Glutamatergic neuron (in vitro differentiated cells): Measurements from ENCODE around the gene COX19. TPM values are rescaled to one million over a fixed set of nuclear protein-coding genes. Genes with fewer than 3 reads are reported as not detected.

Experiments
- DNase-seq: peaks from one replicate; pipeline ENCODE4 v3.0.0; 2022
- H3K27ac Mint-ChIP-seq: one replicate; pipeline ENCODE4 v1.8.0; 2020; ENCODE audit warnings: mild to moderate bottlenecking, mixed read lengths, inconsistent platforms; ENCODE audit not compliant: unreplicated experiment
- H3K27me3 Mint-ChIP-seq: one replicate; pipeline ENCODE4 v1.8.0; 2020; ENCODE audit warnings: mild to moderate bottlenecking, moderate library complexity, mixed read lengths, inconsistent platforms; ENCODE audit not compliant: unreplicated experiment
- H3K36me3 Mint-ChIP-seq: one replicate; pipeline ENCODE4 v1.8.0; 2020; ENCODE audit warnings: mild to moderate bottlenecking, mixed read lengths, inconsistent platforms; ENCODE audit not compliant: unreplicated experiment
- H3K4me1 Mint-ChIP-seq: one replicate; pipeline ENCODE4 v1.8.0; 2020; ENCODE audit warnings: mild to moderate bottlenecking, low read depth, mixed read lengths, inconsistent platforms; ENCODE audit not compliant: unreplicated experiment
- H3K4me3 Mint-ChIP-seq: one replicate; pipeline ENCODE4 v1.8.0; 2020; ENCODE audit warnings: mild to moderate bottlenecking, mixed read lengths, inconsistent platforms; ENCODE audit not compliant: unreplicated experiment
- H3K9me3 Mint-ChIP-seq: one replicate; pipeline ENCODE4 v1.8.0; 2020; ENCODE audit warnings: mild to moderate bottlenecking, moderate library complexity, mixed read lengths, inconsistent platforms; ENCODE audit not compliant: unreplicated experiment
- CTCF ChIP-seq: fragments of 200-600 bp; sonication (generic); IDR thresholded peaks from one replicate; pipeline ENCODE4 v1.5.0; 2021; ENCODE audit not compliant: partially characterized antibody, unreplicated experiment
- total RNA-seq: library from RNA; stranded (reverse); fragmentation: NEBNext Ultra II Directional; extraction: Animal tissue kit (Norgen Biotek cat#: 25700); gene quantifications from one replicate; pipeline ENCODE4 v1.2.1, GENCODE V29; 2021; ENCODE audit not compliant: unreplicated experiment

The COX19 gene
- total RNA-seq, 1 donor from 2014 or later = 18.4 TPM

- H3K36me3 Mint-ChIP-seq = no peaks in the 10 kb centered on the region
- DNase-seq = no peak
- no peak for TF ChIP-seq CTCF
- no peak overlapping the region for H3K4me3 Mint-ChIP-seq
- peaks cover 9% of the 10 kb centered on the region for H3K27me3 Mint-ChIP-seq
- H3K27ac Mint-ChIP-seq = no peak overlapping the region
- H3K9me3 Mint-ChIP-seq = peaks cover 5% of the 10 kb centered on the region
- H3K4me1 Mint-ChIP-seq = peaks cover 16% of the 10 kb centered on the region
These were observed 24.0 kb upstream of the COX19 start for GRCh38 chr7:999149-999879.

DNA sequence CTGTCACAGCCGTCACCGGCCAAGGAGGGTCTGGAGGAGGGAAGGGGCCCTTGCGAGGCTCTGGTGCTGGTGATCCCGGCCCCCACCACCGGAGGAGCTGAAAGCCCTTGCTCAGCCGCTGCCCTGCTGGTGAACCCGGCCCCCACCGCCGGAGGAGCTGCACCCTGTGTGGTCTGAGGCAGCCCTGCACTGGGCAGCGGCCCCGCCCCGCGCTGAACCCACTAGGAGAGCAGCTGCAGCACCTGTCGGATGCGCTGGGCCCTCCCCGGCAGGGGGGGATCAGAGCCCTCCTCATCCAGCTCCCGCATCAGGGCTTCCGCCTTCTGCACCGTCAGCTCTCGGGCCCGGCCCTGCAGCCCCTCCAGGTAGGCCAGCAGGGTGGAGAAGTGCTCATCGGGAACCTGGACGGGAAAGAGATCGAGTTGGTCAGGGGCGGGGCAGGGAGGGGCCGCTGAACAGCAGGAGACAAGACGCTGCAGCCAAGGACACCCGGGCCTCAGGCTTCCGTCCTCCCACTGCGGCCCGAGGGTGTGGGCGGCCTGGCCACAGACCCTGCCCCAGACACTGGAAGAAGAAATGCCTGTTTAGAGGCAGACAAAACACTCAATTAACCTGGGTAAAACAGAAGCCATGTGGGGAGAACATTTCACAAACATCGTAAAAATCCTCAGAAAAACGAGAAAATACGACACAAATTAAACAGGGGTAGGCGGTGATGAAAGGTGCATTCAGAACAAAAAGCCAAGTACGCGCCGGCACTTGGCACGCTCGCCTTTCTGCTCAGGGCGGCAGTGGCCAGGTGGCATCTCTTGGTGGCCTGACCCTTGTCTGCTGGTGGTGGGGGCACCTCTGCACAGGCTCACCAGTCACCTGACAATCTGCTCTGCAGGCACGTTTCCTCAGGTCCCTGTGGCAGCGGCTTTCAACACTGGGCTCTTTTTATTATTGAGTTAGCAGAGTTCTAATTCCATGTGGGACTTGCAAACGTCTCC lies 22.4 kb upstream of the COX19 start:
- peaks cover 5% of the 10 kb centered on the region for H3K9me3 Mint-ChIP-seq
- peak; percentile 36 for TF ChIP-seq CTCF
- H3K4me1 Mint-ChIP-seq = peaks cover 14% of the 10 kb centered on the region
- peak overlapping the region; percentile 65 for H3K4me3 Mint-ChIP-seq
- H3K27me3 Mint-ChIP-seq = peaks cover 9% of the 10 kb centered on the region
- peak; percentile 56 for DNase-seq
- H3K36me3 Mint-ChIP-seq = no peaks in the 10 kb centered on the region
- H3K27ac Mint-ChIP-seq = peak overlapping the region; percentile 17

GRCh38 chr7:996079-996872 lies 20.9 kb upstream of the COX19 start:
- DNase-seq = peak; percentile 20
- peaks cover 15% of the 10 kb centered on the region for H3K4me1 Mint-ChIP-seq
- H3K27ac Mint-ChIP-seq = no peak overlapping the region
- peaks cover 9% of the 10 kb centered on the region for H3K27me3 Mint-ChIP-seq
- H3K9me3 Mint-ChIP-seq = peaks cover 5% of the 10 kb centered on the region
- H3K36me3 Mint-ChIP-seq = no peaks in the 10 kb centered on the region
- H3K4me3 Mint-ChIP-seq = no peak overlapping the region
- TF ChIP-seq CTCF = no peak

DNA sequence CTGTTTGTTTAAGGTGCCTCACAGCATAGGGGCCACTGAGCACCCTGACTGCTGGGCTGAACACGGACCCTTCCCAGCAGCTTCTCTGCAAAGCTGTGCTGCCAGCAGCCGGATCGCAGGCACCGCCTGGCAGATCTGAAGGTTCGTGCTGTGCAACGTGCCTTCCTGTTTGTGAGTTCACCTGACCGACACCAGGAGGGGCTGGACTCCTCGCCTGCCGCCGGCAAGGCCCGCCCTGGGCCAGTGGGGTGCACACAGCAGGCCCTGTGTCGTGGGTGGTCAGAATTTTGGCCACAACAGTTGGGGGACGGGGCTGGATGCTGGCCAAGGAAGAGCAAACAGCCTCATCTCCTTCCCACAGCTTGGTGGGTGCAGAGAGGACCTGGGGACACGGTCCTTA lies 20.2 kb upstream of the COX19 start:
- Mint-ChIP-seq H3K27me3 (peaks cover 6% of the 10 kb centered on the region), H3K4me1 (peaks cover 13% of the 10 kb centered on the region), H3K27ac (no peak overlapping the region), H3K36me3 (no peaks in the 10 kb centered on the region), H3K9me3 (peaks cover 5% of the 10 kb centered on the region), H3K4me3 (no peak overlapping the region)
- DNase-seq = peak; percentile 15
- TF ChIP-seq CTCF = no peak
